Liver (tissue), 3 donors: ENCODE measurements around the gene SHMT2.

Experiments used
- RAD21 ChIP-seq, 2 donors: IDR thresholded peaks; 2 replicates each; pipeline ENCODE4 v1.6.1; 2016; ENCODE audit warnings: antibody characterized with exemption in 2 of 2, mild to moderate bottlenecking in 2 of 2
- SP1 ChIP-seq: IDR thresholded peaks from 2 replicates; pipeline ENCODE4 v1.6.1; 2018; ENCODE audit warnings: antibody characterized with exemption, mild to moderate bottlenecking
- TAF1 ChIP-seq: conservative IDR thresholded peaks from 2 replicates; pipeline ENCODE4 v1.6.1; 2016; ENCODE audit warnings: antibody characterized with exemption, mild to moderate bottlenecking
- TF ChIP-seq, protein P1 (sequence below): fragments of 150-350 bp; IDR thresholded peaks from 2 replicates; pipeline ENCODE4 v1.5.1; 2017; ENCODE audit warnings: improper control_type of control experiment, low read depth, low read length; ENCODE audit not compliant: missing input control
- TF ChIP-seq, protein P2 (sequence below): IDR thresholded peaks from 2 replicates; pipeline ENCODE4 v1.6.1; 2016; ENCODE audit warnings: antibody characterized with exemption, mild to moderate bottlenecking
- donor health status: healthy.
- donor health status: healthy.

DNA sequence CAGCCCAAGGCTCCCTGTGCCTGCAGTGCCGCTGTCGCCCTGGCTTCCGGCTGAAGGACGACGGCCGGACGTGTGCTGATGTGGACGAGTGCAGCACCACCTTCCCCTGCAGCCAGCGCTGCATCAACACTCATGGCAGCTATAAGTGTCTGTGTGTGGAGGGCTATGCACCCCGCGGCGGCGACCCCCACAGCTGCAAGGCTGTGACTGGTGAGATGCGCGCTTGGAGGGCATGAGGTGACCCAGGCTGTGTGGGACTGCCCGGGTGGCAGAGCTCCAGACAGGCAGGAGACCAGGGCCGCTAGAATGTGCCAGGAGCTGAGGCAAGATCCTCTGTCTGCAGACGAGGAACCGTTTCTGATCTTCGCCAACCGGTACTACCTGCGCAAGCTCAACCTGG is 32.6 kb upstream of the SHMT2 start:
- no peak for TF ChIP-seq SP1
- TF ChIP-seq, protein P1, sequence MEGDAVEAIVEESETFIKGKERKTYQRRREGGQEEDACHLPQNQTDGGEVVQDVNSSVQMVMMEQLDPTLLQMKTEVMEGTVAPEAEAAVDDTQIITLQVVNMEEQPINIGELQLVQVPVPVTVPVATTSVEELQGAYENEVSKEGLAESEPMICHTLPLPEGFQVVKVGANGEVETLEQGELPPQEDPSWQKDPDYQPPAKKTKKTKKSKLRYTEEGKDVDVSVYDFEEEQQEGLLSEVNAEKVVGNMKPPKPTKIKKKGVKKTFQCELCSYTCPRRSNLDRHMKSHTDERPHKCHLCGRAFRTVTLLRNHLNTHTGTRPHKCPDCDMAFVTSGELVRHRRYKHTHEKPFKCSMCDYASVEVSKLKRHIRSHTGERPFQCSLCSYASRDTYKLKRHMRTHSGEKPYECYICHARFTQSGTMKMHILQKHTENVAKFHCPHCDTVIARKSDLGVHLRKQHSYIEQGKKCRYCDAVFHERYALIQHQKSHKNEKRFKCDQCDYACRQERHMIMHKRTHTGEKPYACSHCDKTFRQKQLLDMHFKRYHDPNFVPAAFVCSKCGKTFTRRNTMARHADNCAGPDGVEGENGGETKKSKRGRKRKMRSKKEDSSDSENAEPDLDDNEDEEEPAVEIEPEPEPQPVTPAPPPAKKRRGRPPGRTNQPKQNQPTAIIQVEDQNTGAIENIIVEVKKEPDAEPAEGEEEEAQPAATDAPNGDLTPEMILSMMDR, result no peak
- no peak for TF ChIP-seq TAF1
- TF ChIP-seq, protein P2, sequence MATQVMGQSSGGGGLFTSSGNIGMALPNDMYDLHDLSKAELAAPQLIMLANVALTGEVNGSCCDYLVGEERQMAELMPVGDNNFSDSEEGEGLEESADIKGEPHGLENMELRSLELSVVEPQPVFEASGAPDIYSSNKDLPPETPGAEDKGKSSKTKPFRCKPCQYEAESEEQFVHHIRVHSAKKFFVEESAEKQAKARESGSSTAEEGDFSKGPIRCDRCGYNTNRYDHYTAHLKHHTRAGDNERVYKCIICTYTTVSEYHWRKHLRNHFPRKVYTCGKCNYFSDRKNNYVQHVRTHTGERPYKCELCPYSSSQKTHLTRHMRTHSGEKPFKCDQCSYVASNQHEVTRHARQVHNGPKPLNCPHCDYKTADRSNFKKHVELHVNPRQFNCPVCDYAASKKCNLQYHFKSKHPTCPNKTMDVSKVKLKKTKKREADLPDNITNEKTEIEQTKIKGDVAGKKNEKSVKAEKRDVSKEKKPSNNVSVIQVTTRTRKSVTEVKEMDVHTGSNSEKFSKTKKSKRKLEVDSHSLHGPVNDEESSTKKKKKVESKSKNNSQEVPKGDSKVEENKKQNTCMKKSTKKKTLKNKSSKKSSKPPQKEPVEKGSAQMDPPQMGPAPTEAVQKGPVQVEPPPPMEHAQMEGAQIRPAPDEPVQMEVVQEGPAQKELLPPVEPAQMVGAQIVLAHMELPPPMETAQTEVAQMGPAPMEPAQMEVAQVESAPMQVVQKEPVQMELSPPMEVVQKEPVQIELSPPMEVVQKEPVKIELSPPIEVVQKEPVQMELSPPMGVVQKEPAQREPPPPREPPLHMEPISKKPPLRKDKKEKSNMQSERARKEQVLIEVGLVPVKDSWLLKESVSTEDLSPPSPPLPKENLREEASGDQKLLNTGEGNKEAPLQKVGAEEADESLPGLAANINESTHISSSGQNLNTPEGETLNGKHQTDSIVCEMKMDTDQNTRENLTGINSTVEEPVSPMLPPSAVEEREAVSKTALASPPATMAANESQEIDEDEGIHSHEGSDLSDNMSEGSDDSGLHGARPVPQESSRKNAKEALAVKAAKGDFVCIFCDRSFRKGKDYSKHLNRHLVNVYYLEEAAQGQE, result no peak
- TF ChIP-seq RAD21 (IDR thresholded peaks at IDR 0.05), result no peak
